ENCODE measurements around the gene FRMD3.

The FRMD3 gene

GRCh38 chr9:83270116-83270515, 268.1 kb downstream of the FRMD3 start:
- DNase-seq, result no peak

DNA sequence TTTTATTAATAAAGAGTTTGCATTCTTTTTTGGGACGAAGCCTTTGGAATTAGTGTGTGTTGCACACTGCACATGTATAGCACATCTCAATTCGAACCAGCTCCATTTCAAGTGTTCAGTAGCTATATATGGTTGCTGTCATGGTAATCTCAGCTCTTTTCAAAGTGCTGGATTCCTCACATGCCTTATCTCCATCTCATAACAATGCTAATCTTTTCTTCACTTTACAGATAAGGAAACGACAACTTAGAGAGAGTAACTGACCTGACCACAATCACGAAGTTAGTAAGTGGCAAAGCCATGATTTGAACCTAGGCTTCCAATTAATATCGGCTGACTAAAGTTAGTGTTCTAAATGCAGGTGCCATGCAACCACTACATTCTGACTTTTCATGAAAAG, 270.5 kb downstream of the FRMD3 start:
- DNase-seq, result no peak

DNA sequence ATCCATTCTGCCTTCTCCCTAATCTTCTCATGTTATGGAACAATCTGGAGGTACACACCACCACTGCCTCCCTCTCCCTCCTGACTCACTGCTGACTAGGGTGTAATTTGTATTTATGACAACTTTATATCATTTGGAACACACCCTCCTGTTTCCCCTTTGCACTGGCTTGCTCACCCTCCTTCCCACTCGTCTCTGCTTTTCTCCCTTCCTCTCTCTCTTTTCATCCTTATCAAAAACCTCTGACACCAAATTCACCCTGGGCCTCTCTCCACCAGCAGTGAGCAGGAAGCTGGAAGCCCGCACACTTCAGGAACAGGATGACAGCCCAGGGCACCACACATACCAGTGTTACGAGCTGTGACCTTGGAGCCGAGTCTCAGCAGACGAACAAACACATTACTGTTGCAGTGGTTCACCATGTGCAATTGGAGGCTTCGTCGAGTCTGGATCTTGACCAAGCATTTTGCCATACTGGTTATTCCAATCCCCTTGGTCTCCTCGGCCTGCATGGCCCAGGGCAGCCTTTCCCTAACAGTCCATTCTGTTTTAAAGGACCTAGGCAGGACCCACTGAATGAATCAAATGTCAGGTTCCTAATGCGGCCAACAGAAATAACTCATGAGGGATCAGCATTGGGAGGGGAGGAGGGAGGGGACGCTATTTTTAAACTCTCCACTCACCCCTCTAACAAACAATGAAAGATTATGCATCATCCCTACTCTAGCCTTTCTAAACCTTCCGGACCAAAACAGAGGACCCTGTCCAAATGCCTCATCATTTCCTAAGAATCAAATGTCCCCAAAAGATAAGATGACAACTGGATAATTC, 271.3 kb downstream of the FRMD3 start:
- DNase-seq, result no peak

- DNase-seq, result no peak
Observed at GRCh38 chr9:83266331-83266665, 271.9 kb downstream of the FRMD3 start.

DNA sequence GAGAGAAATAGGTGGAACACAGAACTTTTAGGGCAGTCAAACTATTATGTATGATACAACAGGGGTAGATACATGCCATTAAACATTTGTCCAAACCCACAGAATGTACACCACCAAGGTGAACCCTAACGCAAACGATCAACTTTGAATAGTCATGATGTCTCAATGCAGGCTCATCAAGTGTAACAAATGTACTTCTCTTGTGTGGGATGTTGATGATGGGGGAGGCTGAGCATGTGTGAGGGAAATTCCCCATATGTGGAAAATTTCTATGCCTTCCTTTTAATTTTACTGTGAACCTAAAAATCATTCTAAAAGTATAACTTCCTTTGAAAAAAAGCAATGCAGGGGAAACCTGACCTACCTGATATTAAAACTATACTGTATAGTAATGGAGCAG, 273.9 kb downstream of the FRMD3 start:
- DNase-seq, result no peak

DNA sequence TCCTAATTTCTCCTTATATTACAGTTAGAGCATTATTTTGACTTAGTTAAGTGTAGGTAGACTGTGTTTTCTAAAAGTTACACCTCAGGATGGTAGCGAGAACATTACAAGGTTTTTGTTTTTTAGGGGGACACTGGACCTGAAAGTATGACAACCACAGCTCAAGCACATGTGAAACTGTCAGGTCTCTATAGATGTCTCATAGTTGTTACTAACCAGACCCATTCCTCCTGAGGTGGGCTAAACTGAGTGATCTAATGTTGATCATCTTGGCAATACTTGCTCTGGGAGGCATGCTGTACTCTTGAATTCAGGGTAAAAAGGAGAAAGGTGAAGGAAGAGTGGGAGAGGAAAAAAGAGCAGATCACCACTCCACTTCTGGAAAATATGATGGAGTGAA, 278.6 kb downstream of the FRMD3 start:
- DNase-seq, result no peak

DNA sequence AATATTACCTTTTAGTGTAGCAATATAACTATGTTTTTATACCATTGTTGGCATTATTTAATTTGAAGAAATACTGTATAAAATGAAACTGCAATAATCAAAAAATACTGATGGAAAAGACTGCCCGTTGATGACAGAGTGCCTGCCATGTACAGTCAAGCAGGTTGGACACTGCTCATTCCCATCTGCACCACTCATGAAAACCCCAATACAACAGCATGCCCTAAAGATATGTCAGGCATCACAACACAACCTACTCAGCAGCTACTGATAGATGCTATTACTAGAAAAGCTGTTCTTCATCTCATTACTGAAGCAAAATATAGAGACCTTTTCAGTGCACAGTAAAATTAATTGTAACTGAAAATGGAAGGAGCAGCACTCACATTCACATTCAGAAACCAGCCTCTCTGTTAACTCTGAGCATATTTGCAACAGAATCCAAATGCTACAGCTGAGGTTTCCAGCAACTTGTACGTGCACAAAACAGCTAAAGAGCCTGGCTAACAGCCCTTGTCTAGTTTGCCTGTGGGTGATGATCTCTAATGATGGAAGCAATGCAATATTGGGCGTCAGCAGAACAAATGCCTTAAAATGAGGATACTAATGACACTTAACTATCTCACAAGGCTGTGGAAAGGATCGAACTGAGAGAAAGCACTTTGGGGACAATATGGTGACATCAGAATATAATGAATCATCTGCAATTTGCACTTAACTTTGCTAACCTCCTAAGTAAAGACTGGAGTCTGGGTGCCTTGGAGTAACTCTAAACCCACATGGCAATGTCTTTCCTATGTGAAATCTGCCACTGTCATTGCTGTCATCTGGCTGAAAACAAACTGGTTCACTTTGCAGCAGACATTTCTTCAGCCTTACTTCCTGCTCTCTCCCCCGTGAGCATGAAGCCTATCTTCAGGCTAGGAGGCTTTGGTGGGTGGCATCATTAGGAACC, 280.0 kb downstream of the FRMD3 start:
- no peak for DNase-seq

DNA sequence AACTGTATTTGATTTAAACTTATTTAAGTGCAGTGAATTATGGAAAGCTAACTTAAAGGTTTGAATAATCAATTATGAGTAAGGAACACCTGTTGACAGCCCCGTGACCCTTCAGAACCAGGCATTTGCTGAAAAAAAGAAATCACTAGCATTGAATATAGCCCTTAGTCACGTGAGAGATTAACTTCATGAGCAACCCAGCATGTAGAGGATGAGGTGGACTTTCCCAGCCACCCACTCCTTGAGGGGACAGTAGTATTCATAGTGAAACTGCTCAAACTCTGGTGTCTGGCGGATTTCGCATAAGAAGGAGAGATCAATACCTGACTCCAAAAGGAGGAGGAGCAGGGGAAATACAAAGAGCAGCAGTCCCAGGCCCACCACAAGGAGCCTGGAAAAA, 290.5 kb downstream of the FRMD3 start:
- DNase-seq, result no peak

GRCh38 chr9:83245979-83246659, 292.1 kb downstream of the FRMD3 start:
- DNase-seq, result no peak

DNA sequence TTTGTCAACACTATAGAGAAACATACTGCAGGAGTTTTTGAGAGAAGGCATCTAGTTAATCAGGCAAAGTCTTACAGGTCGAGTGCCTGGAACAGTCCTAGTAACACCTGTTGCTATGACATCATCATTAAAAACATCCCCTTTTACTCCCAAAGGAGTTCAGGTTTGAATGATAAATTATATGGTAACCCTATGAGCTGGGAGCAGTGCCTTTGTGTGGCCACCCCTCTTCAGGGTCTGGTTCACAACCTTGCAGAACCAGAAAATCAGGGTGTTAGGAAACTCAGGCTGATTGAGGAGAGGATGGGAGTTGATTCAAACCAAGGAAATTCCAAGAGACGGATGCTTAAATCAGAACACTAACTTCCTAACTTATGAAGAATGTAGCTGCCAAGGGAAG, 296.1 kb downstream of the FRMD3 start:
- no peak for DNase-seq

DNA sequence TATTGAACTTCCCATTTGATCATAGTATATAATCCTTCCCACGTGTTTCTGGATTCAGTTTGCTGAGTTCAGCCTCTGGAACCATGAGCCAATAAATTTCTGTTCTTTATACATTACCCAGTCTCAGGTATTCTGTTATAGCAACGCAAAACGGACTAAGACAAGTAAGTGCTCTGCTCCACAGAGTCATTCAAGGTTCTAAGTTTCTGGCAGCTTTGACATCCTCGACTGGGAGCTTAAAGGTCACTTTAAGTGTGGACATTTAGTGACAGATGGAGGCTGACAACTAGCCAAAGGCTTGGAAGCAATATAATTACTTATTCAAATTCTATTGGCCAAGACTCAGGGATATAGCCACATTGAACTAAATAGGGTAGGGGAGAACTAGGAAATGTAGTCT, 297.5 kb downstream of the FRMD3 start:
- DNase-seq, result no peak

DNA sequence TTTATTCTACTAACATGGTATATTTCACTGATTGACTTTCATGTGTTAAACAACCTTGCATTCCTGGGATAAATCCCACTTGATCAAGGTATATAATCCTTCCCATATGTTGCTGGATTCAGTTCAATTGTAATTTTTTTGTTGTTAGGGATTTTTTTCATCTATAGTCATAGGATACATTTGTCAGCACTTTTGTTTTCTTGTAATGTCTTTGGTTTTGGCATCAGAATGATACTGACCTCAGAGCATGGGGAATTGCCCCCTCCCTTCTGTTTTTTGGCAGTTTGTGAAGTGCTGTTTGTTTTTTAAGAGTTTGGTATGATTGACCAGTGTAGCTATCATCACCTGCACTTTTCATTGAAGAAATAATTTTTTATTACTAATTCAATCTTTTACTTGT, 298.5 kb downstream of the FRMD3 start:
- no peak for DNase-seq

- peak; percentile 33 for DNase-seq
Observed at GRCh38 chr9:83238871-83239640, 299.1 kb downstream of the FRMD3 start.

DNA sequence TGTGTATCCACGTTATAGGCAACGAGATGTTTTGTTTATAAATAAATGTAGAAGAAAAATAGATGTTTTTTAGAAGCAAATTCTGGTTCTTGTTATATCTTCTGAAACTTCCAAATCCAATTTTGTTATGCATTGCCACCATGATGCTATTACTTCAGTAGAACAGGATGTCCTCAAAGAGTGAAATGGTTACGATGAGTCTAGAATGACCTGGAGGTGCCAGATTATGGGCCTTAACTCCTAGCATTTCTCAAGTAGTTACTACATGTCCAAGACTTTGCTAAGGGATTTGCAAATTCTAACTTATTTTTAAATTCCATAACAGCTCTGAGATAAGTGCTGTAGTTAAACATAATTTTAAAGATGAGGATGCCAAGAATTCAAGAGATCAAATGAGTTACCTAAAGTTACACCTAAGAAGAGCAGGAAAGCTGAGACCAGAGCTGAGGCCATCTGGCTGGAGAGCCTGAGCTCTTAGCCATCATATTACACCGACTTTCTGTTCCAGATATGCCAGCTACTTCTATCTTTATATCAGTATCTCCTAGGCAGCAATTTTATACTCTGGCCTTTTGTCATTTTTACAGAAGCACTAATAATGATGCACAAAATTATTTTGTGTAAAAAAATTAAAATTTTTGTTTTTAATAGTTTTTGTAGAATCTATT, 302.0 kb downstream of the FRMD3 start:
- no peak for DNase-seq

DNA sequence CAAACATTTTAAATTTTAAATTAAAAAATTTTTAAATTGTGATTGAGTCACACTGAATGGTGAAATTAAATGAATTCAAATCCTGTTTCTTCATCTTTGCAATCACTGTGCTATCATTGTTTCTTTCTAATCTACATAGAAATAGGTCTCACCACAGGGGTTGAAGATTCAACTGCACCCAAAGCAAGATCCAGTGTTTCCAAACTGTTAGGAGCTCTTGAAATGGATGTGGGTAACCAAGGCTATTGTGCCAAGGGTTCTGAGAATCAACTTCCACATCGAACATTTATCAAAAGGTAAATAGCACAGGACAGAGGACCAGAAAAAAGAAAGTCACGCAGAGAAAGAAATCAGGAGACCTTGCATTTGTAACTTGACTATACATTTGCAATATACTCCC, 302.7 kb downstream of the FRMD3 start:
- no peak for DNase-seq

- no peak for DNase-seq
Observed at GRCh38 chr9:83234541-83234940, 303.7 kb downstream of the FRMD3 start.

DNA sequence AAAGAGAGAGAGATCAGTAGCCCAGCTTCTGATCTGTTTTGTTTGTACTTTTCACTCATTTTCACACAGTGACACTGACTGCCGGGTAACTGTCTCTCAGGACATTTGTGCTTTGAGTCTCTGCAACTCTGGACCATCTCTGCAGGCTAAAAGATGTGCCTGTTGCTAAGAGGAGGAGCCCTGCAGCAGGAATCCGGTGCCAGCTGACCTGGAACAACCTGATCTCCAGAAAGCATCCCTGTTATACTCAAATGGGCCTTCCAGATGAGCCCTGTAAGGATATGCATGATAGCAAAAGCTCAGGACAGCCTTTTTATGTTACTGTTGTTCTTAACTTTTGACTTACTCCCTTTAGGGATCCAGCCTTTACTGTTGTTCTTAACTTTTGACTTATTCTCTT, 304.6 kb downstream of the FRMD3 start:
- DNase-seq, result no peak

DNA sequence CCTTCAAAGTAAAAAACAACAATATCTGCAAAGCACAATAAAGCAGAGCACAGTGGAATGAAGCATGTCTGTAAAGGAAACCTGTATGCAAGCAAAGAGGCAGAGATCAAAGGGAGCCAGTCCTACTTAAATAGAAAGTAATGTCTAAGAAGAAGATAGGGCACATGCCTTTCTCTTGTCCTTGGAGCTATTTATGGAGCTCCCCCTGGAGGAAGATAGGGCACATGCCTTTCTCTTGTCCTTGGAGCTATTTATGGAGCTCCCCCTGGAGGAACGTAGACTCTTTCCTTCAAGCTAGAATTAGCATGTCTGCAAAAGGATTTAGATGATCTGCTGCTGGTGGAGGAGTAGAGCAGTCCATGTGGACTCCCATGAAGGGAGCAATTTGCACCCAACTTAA, 307.2 kb downstream of the FRMD3 start:
- no peak for DNase-seq

- DNase-seq, result no peak
Observed at GRCh38 chr9:83220730-83221129, 317.5 kb downstream of the FRMD3 start.

GRCh38 chr9:83219924-83220438, 318.2 kb downstream of the FRMD3 start:
- DNase-seq, result no peak

GRCh38 chr9:83219154-83219923, 318.9 kb downstream of the FRMD3 start:
- peak; percentile 38 for DNase-seq

Data from NCI-H187 treated with DMSO at 0.1 percent for 48 hours (cell line).